GM18517 (cell line): Measurements from ENCODE around the gene GSK3A.

Source experiments
- ATAC-seq: cut with Tn5 transposase; IDR thresholded peaks from one replicate; pipeline ENCODE4 v1.9.1; 2021; ENCODE audit warnings: mild to moderate bottlenecking, moderate library complexity; ENCODE audit not compliant: unreplicated experiment

GSK3A gene

DNA sequence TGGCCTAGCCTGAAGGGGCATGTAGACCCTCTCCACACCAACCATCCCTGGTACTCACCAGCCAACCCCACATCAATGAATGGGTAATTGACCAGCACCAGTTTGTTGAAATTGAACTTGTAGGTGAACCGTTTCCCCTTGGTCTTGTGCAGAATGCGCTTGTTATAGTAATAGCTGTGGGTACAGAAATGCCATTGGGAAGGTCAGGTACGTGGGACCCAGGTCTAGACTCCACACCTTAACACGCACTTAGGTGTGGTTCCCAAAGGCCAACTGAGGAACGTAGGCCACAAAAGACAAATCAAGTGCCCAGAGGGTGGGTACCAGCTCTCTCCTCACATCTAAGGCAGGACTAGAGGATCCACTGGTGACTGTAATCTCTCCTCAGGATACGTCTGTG, 7.4 kb upstream of the GSK3A start:
- no peak for ATAC-seq

DNA sequence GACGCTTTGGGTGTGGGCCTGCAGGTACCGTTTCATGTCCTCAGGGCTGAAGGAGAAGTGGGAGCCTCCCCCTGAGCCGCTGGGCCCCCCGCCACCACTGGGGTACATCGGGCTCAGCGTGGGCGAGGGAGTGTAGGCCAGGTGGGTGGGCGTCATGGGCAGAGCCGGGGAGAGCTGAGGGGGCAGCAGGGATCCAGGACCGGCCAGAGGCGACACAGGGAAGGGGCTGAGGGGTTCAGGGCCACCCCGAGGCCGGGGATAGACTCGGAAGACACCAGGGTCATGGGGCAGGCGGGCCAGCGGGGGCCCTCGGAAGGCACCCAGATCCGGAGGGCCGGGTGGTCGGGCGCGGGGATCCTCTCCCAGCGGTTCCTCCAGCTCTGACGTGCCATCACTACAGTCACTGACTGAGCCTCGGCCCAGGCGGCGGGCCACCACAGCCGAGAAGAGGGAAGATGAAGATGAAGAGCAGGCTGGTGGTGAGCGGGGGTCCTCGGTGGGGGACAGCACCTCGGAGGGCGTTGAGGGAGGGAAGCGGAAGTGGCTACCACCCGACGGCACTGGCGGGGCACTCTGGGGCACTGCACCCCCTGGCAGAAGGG, 6.8 kb upstream of the GSK3A start:
- ATAC-seq = no peak

DNA sequence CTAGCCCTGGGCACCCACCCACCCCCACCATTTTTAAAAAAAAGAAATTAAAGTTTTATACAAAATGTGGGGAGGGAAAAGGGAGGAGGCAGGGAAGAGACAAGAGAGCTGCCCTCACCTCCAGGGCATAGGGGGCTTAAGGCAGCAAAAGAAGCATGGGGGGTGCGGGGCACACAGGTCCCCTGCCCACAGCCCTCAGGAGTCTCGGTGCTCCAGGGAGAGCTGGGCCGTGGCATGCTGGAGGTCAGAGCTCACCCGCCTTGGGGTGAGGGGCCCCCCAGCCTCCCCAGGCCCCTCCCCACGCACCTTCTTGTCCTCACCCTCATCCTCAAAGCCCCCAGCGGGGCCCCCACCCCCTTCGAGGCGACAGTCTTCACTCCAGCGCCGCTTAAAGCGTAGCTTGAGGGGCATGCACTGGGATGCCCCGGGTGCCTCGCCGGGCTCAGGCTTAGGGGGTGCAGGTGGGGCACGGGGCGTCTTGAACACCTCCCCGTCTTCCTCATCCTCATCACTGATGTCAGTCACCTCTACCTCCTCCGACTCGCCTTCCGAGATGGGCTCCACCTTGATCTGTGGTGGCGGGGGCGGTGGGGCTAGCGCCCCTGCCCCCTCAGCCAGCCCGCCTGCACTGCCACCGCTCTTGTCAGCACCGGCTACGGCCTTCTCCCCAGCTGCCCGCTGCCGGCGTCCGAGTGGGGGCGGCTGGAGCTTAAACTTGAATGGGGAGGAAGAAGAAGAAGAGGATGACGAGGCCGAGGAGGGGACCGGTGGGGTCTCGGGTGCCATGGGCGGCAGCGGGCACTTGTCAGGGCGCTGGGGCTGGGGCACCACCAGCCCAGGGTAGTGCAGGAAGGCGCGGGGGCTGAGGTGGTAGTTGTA, 6.1 kb upstream of the GSK3A start:
- ATAC-seq = no peak

DNA sequence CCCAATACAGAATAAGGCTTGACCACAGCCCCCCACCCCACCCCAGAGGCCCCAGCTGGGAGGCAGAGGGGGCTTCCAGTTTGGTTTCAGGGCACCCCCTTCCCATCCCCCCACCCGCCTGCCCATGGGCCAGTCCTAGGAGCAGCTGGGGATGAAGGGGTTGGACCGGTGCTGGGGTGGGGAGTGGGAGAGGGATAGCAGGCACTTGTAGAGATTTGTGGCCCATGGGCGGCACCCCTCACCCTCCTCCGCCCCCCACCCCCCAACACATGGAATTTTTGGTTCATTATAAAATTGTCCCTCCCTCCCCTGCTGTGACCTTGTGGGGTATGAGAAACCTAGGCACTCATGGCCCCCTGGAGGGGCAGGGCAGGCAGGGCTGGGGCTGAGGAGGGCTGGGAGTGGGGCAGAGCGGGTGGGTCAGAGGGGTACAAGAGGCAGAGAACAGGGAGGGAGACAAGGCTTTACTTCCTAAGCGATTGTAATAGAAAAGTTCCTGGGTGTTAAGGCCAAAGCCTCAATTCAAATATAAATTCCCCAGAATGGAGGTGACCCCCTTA, 5.3 kb upstream of the GSK3A start:
- no peak for ATAC-seq

DNA sequence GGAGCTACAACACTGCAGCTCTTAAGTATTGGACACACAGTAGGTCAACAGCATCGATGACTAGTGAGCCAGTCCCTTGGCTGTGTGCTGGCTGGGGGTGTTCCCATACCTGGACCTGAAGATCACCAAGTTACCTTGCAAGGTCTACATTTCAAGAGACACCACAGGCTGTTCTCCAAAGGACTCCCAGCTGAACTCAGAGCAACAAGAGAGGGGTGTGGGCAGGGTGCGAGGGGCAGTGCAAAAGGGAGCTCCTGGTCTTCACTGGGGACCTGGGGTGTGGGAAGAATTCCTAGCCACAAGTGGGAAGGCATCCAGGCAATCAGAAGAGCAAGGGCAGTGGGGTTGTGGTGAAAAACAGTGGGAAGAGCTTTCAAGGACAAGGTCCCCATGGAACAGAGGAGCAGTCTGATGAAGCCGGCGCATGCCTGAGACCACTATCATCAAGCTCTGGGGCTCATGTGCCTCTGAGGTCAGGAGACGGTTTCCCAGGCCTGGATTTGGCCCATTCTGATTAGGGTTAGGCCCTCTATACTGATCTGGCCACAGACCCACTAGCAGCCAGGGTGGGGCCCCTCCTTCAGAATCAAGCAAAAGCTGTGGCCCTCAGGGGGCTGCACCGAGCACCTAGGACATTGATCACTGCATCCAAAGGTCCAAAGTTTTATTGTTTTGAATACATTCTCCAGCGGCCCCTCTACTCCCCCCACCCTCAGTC, 4.7 kb upstream of the GSK3A start:
- no peak for ATAC-seq

DNA sequence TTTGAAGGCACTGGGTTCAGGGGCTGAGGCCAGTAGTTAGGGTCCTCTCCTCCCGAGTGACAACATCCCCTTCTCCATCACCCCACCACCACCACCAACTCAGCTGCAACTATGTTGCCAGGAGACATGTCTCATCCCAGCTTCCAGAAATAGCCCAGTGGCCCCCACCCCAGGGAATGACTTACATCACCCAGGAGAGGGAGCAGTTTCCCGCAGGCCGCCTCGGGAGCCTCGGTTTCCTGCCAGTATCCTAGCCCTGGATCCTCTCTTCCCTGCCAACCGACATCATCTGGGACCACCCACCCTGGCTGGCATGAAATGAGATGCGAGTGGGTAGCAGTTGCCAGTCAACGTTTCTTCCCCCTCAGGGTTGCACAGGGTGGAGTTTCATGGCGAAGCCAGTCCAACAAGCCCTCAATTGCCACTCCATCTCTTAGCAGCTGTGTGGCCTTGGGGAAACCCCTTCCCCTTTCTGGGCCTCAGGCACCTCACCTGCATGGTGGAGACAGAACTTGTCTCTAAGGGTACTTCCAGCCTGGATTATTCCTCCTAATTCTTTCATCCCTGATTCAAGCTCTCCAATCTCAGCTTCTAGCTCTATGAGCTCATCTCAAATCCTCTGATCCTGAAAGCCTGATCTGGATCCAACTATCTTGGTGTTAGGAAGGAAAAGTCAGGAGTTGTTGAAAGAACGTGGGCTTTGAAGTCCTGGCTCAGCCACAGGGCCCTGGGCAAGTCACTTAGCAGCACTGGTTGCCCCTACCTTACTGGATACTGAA, 3.9 kb upstream of the GSK3A start:
- no peak for ATAC-seq

DNA sequence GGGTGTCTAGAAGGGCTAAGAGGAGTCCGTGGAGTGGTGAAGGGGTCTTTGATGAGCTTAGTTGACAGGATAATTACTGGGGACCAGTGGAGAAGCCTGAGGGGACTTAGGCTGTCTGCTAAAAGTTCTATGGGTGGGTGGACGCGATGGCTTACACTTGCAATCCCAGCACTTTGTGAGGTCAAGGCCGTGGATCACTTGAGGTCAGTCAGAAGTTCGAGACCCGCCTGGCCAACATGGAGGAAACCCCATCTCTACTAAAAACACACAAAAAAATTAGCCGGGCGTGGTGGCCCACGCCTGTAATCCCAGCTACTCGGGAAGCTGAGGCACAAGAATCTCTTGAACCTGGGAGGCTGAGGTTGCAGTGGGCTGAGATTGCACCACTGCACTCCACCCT, 2.8 kb upstream of the GSK3A start:
- ATAC-seq = no peak

DNA sequence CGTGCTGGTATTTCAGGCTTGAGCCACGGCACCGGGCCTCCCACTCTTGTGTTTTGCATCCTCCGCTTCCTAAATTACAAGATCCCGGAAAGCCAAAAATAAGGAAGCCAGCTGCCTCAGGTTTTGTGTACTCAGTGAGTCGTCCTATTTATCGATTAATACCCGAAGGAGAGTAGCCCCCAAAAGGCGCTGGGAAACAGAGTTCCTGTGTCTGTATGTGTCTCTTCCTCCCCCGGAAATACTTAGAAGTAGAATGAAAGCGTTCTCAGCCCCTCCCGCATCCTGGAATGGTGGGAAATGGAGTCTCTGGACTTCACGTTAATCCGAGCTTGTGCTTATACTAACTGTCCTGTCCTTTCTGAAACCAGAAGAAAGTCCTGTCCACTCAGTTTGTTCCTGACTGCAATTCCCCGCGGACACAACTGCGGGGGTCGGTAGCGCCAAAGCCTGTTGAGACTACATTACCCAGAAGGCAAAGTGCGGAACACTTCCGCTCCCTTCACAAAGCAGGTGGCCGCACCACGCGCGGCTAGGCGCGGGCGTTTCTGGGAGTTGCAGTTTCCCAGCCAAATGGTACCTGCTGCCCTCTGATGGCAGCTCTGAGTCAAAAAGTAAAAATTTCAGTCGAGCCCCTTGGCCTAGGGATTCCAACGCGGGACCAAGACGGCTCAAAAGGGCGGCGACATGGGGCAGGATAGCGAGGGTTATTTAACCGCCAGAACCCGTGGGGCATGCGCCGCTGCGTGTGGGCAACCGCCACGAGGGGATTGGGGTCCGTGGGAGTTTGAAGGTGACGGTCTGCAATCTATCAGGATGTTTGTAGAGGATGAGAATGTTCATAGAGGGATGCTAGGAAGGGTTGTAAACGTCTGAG, 2.2 kb upstream of the GSK3A start:
- ATAC-seq = peak; percentile 43

DNA sequence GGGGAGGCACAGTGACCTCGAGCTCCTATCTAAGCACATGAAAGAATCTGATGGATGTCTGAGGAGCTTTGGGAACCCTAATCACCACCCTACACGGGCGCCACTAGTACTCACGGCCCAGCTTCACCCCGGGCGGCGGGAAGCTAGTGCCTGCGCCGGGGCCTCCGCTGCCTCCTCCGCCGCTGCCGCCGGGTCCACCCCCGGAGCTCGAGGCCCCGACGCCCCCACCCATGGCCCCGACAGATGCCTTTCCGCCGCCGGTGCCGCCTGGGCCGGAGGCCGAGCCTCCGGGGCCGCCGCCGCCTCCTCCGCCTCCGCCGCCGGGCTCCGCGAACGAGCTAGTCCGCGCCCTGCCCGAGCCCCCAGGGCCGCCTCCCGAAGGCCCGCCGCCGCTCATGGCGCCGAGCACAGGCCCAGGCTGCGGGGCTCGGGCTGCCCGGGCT, 312 bp downstream of the GSK3A start:
- peak; percentile 1 for ATAC-seq

DNA sequence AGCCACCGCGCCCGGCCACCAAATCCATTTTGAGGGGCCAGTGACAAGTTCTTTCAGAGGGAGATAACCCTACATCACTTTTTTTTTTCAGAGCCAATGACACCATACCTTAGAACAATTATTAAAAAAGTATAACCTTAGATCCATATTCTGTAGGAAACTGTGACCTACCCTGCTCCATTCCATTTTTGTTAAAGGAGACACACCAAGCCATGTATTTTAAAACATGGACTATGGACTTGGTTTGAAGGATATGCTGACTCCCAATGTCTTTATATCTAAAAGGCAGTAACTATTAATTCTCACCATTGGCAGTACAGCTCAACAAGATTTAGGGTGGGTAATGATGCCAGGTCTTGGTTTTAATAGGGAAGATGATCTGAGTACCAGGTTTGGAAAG, 1.1 kb downstream of the GSK3A start:
- ATAC-seq = no peak

DNA sequence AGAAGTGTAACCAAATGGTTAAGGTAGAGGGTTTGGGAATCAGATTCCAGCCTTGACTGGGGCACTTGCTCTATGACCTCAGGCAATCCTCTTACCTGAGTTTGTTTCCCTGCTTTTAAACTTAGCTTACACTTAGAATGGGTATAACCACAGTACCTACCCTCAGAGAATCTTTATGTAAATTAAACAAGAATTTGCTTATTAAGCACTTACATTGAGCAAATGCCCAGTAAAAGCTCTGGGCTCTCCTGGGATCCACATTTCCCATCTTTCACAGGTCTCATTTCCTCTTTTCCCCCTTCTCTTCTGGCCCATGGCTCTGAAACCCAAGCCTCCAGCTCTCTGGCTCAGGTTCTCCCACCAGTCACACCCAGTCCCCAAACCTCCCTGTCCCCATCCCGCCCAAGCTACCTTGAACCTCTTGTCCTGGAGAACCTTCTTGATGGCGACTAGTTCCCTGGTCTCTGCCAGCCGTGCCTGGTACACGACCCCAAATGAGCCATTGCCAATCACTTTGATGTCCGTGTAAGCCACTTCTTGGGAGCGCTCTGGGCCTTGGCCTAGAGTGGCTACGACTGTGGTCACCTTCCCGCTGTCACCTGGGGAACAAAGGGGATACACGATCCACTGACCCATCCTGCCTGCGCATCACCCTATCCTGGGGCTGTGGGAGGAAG, 2.7 kb downstream of the GSK3A start:
- no peak for ATAC-seq

DNA sequence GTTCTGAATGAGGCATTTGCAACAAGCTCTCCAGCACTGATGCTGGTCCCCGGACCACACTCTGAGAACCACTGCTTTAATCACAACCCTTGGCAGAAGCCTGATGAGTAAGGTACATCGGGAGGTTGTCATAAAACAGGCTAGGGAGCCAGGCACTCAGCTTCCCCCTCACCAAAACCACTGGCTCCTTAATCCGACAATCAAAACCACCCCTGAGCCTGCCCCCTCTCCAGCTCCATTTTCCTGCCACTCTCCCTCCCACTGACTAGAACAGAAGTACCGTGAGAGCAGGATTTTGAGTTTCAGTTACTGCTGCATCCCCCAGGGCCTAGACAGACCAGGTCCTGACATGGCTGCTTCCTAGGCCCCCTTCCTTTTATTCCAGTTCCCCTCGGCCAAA, 7.2 kb downstream of the GSK3A start:
- ATAC-seq = no peak

DNA sequence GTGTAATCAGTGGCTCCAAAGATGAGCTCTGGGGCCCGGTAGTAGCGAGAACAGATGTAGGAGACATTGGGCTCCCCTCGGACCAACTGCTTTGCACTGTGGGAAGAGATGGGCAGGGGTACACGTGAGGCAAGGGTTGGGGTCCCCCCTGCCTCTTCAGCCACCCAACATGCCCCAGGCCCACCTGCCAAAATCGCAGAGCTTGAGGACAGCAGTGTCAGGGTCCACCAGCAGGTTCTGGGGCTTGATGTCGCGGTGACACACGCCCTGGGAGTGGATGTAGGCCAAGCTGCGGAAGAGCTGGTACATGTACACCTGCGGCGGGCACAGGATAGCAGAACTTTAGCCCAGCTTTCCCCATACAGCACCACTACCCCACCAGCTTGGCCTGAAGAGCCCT, 8.0 kb downstream of the GSK3A start:
- no peak for ATAC-seq

DNA sequence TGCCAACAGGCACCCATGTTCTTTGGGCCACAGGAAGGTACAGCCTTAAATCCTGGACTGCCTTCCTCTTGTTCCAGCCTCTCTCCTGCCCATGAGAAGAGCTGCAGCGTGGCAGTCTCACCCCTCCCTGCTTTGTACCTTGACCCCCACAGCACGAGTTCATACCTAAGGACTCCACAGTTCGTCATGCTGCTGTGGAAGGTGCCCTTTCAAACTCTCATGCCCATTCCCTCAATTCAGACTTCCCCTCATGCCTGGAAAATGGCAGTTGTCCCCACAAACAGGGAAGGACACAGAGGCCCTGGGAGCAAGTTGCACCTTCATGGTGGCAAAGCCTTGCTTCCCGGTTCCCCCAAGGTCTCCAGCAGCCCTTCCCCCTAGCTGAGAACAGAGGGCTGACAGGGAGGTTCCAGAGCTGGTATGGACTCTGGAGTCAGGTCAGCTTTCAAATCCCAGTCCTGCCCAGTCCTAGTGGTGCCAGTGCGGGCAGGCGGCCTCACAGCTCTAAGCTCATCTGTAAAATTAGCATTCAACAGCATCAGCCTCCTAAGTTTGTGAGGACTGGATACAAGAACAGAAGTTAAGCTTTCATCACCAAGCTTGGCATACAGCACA, 8.6 kb downstream of the GSK3A start:
- ATAC-seq = no peak

DNA sequence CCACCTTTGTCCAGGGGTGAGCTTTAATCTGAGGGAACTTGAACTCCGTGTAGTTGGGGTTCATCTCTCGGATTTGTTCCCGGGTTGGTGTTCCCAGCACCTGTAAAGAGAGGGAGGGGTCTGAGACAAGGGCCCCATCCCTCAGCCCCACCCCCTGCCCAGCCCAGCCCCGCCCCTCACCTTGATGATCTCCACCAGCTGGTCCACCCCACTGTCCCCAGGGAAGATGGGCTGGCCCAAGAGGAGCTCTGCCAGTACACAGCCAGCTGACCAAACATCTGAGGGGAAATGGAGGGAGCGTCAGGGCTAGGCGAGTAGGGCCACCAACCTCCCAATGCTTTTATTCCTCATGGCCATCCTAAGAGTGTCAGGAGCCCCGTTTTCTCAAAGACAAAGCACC, 9.3 kb downstream of the GSK3A start:
- ATAC-seq = no peak

DNA sequence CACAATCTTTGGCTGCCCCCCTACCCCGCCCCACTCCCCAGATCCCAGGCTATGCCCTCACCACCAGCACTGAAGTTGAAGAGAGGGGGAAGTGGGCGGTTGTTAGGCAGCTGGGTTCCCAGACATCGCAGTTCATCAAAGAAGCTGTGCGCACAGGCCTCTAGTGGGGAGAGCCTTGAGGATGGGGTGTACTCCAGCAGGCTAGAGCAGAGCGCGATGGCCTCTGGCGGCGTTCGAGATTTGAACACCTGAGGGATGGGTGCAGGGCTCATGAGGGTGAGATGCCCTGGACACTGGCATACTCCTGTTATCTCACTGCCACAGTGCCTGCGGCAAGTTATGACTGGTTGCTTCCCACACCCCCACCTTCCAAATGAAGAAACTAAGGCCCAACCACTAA, 10.0 kb downstream of the GSK3A start:
- no peak for ATAC-seq

DNA sequence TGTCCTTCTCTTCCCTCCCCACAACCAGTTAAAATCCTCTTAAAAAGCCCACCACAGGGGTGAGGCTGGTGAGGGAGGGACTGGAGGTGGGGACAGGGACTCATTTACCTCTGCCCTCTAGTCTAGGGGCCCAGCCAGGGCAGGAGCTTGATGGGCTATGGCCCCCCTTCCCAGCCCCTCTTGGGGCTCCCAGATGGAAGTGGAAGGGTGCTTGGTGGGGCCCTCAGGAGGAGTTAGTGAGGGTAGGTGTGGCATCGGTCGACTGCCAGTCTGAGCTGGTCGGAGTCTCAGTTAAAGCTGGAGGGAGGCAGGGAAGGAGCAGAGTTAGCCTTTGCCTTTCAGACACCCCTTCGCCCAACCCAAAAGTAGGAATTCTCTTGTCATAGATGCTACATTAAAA, 11.8 kb downstream of the GSK3A start:
- no peak for ATAC-seq

DNA sequence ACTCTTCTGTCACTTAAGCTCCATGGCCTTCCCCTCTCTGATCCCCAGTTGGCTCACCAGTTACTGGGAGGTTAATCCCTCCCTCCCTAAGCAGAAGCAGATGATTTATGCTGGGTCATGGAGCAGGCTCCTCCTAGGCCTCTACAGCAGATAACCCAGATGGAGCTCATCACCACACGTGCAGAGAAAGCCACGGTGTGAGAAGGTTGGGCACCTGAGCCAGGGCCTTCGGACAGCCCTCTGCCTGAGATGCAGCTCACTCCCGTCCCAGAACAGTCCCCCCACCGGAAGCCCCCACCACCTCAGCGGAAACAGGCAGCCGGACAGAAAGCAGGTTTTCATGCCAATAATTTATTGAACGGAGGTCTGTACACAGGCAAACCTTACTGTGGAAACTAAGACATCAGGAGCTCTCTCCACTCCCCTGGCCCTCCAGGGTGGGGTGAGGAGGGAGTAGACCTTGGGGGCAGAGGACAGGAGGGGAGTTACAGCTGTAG, 12.5 kb downstream of the GSK3A start:
- no peak for ATAC-seq
